ENCODE results near the gene RMDN2.

RMDN2 gene

GRCh38 chr2:38037325-38037724 is 112.2 kb downstream of the RMDN2 start:
- FAIRE-seq, result no peak
- no peak for DNase-seq (ENCODE audit: insufficient read length, low spot score)

- FAIRE-seq, result no peak
- DNase-seq (ENCODE audit: insufficient read length, low spot score), result no peak
These were observed 112.9 kb downstream of the RMDN2 start for GRCh38 chr2:38037757-38038621.

GRCh38 chr2:38038682-38039081 is 113.6 kb downstream of the RMDN2 start:
- DNase-seq (ENCODE audit: insufficient read length, low spot score), result no peak
- FAIRE-seq, result no peak

DNA sequence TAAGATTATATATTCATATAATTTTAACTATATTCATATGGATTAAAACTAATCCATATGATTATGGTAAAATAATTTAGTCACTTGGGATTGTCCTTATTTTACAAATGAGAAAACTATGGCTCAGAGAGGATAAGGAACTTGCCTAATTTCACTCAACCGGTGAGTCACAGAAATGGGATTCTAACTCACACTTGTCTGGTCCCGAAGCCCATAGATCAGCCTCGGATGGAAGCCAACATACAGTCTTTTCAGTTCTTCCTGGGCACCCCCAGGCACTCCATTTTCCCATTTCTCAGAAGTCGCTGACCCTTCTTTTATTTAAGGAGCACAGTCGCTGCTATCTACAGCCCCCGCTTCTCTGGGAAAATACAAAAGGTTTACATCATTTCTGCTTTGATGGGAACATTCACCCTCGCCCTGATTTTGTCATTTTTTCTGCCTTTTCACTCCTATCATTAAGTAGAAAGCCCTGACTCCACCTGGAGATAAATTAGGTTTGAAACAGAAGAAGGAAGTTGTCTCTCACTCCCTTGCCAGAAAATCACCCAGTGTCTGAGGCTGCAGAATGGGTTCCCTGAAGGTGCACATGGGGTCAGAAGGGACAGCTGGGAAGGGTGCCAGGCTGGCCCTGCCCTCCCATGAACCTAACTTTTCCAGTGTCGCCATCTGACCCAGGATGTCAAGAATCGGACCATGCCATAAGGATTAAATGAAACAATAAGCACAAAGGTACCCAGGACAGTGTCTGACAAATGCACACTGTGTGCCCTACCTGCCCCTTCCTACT is 114.2 kb downstream of the RMDN2 start:
- DNase-seq (ENCODE audit: insufficient read length, low spot score) (no peak), FAIRE-seq (no peak)

GRCh38 chr2:38045811-38046210 is 120.7 kb downstream of the RMDN2 start:
- no peak for DNase-seq (ENCODE audit: insufficient read length, low spot score)
- no peak for FAIRE-seq

- FAIRE-seq (peak; percentile 13), DNase-seq (ENCODE audit: insufficient read length, low spot score) (no peak)
These were observed 131.1 kb downstream of the RMDN2 start for GRCh38 chr2:38056216-38056615.

- DNase-seq (ENCODE audit: insufficient read length, low spot score), result no peak
- FAIRE-seq, result no peak
These were observed 132.7 kb downstream of the RMDN2 start for GRCh38 chr2:38057651-38058410.

- DNase-seq (ENCODE audit: insufficient read length, low spot score), result no peak
- no peak for FAIRE-seq
These were observed 135.3 kb downstream of the RMDN2 start for GRCh38 chr2:38060236-38061018.

- FAIRE-seq (no peak), DNase-seq (ENCODE audit: insufficient read length, low spot score) (no peak)
These were observed 139.9 kb downstream of the RMDN2 start for GRCh38 chr2:38064801-38065501.

- DNase-seq (ENCODE audit: insufficient read length, low spot score), result no peak
- FAIRE-seq, result no peak
These were observed 140.5 kb downstream of the RMDN2 start for GRCh38 chr2:38065502-38066135.

- no peak for FAIRE-seq
These were observed 141.5 kb downstream of the RMDN2 start for GRCh38 chr2:38066421-38067115.

More at GRCh38 chr2:38066421-38067115, 141.5 kb downstream of the RMDN2 start:
- no peak for DNase-seq (ENCODE audit: insufficient read length, low spot score)
